ENCODE results near the gene CHCHD6. TPM values are rescaled to one million over a fixed set of nuclear protein-coding genes. Genes with fewer than 3 reads are reported as not detected.

The CHCHD6 gene
- total RNA-seq, 1 donor from 2014 or later: 17.6 TPM

DNA sequence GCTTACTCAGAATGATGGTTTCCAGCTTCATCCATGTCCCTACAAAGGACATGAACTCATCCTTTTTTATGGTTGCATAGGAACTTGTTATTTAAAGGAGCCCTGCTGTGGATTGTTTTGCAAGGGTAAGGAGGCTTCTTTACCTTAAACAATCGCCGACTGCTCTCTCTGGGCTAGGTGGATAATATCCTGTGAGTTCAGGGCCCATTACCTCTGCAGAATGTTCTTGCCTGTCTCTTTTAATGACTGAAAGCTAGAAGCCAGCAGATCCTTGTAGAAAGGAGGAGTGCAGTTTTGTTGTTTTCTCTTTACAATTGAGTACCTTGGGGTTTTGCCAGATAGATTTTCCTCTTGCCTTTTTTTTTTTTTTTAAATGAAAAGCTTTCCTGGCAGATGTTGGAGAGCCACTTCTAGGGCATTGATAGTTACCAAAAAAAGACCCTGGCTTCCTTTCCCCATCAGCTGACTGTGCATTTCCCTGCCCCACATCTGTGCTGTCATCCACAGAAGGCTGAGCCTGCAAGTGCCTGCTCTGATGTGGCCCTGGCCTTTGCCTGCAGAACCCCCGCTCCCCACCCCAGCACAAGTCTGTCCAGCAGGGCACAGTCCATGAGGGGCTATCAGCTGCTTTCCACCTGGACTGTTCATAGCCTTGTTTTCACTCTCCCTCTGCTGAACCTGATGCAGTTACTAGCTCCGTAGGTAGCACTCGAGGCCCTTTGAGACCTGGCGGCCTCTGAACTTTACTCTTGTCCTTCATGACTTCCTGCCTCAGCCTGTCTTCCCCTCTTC, 113.1 kb downstream of the CHCHD6 start:
- no peak for DNase-seq (ENCODE audit: extremely low read depth, low read depth, low spot score)

DNA sequence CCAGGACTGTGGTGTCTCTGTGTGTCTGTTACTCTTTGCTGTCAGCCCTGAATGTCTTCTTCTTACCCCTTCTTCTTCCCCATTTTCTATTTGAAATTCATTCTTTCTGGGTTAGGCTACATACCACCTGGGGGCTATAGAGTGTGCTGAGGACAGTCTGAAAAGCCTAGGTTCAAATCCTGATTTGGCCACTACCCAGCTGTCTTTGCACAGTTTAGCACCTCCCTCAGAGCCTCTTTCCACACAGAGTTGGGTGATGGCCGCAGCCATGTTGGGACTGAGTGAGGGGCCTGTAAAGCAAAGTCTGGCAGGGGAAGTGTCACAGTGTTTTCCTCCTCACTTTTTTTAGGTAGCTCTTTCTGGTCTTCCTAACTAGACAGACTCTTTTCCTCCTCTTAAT, 113.7 kb downstream of the CHCHD6 start:
- no peak for DNase-seq (ENCODE audit: extremely low read depth, low read depth, low spot score)

DNA sequence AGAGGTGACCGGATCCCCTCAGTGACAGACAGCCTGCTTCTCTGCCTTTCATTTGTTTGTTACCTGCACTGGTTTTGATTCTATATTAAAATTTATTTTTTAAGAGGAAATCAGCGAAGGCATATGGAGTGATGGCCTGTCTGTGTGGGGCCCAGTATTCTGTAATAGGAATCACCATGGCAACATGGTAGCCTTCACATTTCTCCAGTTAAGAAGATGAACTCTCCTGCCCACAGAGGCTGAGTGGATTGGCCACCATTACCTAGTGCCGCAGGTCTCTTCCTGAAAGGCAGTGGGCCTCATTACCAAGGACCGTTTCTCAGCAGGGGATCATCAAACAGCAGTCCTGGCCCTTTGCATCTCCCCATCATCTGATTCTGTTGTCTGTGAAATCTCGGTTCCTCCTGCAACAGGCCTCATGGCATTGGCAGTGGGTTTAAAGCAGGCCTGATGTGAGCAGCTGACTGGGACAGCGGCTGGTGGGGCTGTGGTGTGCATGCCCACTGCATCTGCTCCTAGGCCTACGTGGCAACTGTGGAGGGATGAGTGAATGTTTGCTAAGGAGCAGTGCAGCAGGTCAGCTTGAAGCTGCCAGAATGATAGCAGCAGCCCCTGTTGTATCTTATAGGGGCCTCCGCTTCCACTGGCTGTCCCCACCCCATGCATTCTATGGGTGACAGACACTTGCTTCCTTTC, 114.5 kb downstream of the CHCHD6 start:
- no peak for DNase-seq (ENCODE audit: extremely low read depth, low read depth, low spot score)

DNA sequence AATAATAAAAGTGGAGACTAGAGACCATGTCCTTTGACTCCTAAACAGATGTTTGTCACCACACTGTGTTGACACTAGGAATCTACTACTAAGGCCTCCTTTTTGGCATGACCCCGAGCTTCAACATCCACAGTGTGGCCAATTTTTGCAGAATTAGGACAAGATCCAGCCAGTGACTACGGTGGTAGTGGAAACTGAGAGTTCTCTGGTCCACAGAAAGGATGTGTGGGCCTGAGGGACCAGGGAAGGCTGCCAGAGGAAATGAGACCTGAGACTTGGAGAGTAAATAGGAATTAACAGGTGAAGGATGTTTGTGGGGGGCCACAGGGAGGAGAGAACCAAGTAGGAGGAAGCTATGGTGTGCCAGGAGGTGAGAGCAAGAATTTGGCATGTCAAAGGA, 122.7 kb downstream of the CHCHD6 start:
- DNase-seq (ENCODE audit: extremely low read depth, low read depth, low spot score): no peak

DNA sequence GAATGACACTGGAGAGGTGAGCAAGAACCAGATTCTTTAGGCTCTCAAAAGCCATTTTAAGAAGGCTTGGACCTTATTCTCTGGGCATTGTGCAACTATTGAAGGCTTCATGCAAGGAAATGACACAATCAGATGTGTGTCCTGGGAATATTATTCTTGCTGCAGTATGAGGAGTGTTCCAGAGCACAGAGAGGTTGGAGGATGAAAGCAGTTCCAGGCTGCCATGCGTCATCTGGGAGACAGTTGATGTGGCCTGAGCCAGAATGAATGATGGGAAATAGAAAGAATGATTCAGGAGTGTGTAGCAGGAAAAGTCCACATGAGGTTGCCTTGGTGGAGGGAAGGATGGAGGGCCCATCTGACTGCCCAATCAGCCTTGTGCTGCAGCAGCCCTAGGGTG, 123.1 kb downstream of the CHCHD6 start:
- DNase-seq (ENCODE audit: extremely low read depth, low read depth, low spot score): no peak

DNA sequence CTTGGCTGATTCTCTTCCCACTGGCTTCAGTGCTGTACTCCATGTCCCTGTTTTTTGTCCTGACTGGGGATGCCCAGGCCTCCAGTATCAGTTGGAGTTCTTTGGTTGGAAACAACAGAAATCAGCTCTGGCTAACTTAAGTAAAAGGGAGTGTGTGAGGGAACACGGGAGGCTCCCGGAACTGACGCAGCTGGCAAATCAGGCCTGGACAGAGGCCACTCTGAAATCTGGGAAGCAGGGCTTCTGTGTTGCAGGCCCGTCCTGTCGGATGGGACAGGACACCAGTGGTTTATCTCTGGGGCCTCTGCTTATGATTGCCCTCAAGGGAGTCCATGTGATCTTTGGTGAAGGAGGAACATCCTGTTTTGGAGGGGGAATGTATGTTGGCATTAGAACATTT, 124.3 kb downstream of the CHCHD6 start:
- no peak for DNase-seq (ENCODE audit: extremely low read depth, low read depth, low spot score)

DNA sequence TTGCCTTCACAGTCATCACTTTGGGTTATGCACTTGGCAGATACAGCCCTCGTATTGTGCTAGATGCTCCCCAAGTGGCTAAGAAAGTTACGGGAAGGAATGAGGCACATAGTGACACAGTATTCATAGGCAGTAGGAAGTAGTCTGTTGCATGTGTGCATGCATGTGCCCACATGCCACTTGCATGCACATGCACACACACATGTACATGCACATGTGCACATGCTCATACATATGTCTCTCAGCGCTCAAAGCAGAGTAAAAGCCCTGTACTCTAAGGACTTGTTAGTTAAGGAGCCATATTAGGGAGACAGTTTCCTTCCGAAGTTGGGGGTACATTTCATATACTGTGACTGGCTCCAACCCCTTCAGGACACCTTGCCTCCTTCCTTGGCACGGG, 128.9 kb downstream of the CHCHD6 start:
- no peak for DNase-seq (ENCODE audit: extremely low read depth, low read depth, low spot score)

DNA sequence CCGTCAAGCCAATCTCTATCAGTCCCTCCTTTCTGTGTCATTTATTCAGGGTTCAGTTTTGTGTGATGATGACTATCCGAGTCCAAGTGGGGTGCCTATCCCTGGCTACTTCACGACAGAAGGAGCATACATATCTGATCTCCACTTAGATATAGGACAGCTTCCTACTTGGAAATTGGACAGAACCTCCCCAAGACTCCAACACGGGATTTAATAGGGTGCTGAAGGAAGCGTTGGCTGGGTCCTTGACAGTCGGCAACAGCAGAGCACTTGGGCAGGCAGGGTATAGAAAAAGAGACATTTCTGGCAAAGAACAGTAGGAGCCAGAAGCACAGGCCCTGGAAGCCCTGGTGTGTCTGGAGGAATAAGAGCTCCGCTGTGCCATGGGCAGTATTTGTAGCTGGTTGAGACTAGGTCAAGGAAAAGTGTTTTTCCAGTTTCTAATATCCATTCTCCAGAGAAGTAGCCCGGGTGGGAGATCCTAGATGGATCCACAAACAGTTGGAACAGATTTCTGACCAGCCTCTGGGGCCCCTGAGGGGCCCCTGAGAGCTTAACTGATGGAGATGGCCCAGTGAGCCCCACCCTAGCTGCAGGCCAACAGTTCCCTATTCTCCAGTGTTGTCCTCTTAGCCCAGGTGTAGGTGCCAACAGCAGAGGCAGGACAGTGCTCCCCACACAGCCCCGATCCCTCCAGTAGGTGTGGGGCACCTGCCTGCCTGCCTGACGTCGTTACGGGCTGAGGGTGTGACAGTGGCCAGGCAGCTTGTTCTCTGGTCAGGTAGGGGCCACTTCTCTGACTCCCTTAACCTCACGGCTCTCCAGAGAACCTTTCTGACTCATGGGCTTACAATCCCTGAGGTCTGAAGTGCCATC, 130.8 kb downstream of the CHCHD6 start:
- no peak for DNase-seq (ENCODE audit: extremely low read depth, low read depth, low spot score)

DNA sequence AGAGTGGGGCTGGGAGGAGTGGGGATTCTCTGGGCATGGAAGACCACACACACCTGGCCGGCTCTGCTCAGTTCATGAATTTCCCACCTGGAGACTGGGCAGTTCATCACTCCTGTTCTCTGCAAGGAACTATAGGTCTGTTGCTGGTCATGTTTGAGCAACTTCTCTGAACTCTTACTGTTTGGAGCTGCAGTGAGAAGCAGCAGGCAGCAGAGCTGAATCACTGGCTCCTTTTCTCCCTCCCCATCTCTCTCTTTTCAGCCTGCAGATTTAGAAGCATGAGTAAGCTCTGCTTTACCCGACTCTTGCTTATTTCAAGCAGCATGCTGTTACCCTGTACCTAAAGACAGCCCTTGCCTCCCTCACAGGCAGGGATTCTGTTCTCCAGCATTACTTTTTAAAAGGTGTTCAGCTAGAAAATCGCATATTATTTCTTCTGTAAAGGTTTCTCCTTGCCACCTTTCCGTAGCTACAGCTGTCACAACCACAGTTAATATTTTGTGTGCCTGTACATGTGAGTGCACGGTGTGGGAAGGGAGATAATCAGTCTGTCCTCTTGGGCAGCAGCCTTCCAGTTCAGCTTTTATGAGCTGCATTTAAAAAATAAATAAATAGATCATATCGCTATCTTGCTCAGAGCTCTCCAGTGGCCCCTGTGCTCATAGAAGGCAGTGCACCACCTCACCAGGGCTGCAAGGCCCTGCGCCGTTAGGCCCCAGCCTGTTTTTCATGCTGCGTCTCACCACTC, 131.6 kb downstream of the CHCHD6 start:
- no peak for DNase-seq (ENCODE audit: extremely low read depth, low read depth, low spot score)

DNA sequence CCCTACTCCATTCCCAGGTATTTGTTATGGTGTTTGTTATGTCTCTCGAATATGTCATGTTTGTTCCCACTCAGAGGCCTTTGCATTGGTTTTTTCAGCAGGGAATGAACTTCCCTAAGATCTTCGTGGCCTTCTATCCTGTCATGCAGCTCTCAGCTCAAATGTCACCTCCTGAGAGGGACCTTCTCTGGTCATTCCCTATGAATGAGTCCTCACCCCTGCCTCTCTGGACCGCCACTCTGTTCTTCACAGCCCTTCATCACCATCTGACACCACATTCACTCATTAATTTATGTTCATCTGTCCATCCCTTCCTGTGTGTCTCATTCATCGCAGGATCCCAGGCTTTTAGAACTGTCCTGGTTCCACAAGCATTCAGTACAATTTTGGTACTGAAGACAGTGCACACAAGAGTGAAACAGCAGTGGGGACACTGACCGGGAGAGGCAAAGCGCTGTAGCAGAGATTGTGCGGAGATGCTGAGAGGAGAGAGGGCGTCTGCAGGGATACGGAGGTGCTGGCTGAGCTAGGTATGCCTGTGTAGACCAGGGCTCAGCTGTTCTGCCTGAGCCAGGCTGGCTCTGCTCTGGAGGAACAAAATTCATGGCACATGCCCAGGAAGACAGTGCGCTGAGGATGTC, 132.3 kb downstream of the CHCHD6 start:
- DNase-seq (ENCODE audit: extremely low read depth, low read depth, low spot score): no peak

DNA sequence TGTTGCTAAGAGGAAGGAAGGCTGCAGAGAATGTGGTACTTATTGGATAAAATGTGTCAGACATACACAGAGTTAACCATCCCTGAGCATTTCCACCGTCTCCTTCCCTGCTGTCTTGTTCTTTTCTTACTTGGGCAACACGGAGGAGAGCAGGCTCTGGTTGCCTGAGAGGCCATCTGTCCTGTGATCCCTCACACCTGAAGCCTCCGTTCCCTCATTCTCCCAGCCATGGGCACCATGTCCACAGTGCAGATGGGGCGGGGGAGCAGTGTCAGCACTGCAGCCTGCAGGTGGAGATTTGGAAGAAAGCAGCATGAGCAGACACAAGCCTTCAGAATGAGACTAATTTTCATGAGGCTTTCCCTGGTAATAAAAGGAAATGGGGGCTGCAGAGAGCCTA, 133.7 kb downstream of the CHCHD6 start:
- DNase-seq (ENCODE audit: extremely low read depth, low read depth, low spot score): no peak

DNA sequence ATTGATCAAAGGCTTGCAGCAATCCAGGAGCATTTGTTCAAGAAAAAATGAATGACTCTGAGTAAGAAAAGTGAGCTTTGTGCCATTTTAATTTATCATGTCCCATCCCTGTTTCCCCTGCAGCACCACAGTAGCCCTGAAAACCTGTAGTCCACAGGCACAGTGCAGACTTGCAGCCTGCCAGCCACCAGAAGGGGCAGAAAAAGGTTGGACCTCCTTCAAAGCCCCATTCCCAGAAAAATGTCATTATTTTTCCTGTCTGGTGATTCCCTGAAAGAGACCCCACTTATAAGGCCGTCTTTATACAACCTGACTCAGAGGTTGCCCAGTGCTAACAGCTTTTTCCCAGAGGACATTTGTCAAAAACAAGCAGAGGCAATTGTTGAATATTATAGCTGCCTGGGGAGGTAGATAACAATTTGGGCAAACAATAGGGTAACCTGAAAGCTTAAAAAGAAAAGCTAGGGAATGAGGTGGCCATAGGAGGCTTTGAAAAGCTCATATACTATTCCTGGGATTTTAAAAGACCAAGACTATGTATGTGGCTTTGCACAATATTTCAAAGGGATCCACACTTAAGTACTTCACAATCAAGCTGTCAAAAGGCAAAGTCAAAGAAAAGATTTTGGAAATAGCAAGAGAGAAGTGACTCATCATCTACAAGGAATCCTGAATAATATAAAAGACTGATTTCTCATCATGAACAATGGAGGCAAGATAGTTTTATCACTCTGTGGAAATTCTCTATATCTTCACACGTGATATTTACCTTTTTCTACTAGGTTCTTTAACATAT, 142.1 kb downstream of the CHCHD6 start:
- no peak for DNase-seq (ENCODE audit: extremely low read depth, low read depth, low spot score)

DNA sequence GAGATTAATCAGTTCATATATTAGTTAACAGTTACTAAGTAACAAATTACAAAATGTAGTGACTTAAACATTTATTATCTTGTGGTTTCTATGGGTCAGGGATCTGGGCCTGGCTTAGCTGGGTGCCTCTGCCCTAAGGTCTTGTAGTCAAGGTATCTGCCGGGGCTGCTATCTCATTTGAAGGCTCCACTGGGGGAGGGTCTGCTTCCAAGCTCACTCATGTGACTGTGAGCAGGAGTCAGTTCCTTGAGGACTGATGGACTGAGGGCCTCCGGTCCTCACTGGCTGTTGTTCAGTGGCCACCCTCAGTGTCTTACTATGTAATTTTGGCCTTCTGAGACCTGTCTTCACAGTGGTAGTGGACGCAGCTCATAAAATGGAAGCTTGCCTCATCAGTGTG, 143.0 kb downstream of the CHCHD6 start:
- no peak for DNase-seq (ENCODE audit: extremely low read depth, low read depth, low spot score)

DNA sequence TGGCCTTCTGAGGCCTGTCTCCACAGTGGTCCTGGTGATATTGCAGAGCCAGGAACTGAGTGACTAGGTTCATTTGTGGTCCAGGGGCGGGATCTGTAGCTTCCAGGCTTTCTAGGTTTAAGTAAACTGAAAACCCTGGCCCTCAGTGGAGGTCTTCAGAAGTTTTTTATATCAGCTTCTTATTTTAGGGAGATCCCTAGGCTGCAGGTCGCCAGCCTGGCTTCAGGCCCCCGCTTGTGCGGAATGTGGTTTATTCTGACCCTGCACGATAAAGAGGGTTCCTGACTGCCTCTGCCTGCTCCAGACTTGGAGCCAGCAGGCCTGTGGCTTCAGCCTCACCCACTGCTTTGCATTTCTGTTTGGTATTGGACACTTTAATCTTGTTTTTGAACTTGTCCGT, 145.0 kb downstream of the CHCHD6 start:
- no peak for DNase-seq (ENCODE audit: extremely low read depth, low read depth, low spot score)

DNA sequence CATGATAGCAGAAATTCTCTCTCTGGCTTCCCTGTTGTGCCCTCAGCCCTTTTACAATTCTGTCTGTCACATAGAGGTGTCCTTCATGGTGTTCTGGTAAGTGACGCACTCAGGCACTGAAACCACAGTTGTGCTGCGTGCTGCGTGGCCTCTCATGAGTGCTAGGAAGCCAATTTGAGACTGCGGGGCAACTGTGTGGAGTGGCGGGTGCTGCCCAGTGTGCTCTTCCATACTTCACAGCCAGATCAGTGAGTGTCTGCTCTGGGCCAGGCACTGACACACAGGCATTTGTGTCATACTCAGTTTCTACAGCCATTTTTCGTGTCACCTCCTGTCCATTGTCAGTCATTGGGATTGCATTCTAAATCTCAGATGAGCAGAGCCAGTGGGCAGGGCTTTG, 145.7 kb downstream of the CHCHD6 start:
- DNase-seq (ENCODE audit: extremely low read depth, low read depth, low spot score): no peak

DNA sequence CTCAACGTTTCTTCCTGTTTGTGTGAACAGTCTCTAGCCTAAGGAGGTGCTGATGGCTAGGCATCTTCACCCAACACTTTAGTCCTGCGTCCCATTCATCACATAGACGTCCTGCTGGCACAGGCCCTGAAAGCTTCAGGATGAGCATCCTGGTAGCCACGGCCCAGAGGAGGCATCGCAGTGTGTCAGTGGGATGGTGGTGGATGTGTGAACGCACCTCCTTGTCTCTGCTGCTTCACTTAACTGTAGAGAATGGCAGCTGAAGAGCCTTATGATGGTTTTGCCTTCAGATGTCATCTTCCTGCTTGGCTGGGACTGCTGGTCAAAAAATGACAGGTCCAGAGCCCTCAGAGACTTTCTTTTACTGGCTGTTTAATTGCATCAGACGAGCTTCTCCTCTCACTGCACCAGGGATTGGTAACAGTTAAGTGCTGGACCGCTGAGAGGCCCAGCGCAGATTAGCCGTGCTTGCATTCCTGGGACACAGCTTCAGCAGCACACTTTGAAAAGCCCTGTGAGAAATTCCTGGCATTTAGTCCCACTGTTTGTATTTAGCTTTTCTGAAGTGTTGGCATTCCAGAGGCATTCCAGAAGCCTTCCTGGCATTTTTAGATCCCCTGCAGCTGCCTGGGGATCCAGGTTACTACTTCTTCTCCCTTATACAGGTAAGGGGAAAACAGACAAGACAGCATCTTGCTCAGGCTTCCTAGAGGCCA, 146.5 kb downstream of the CHCHD6 start:
- DNase-seq (ENCODE audit: extremely low read depth, low read depth, low spot score): no peak

DNA sequence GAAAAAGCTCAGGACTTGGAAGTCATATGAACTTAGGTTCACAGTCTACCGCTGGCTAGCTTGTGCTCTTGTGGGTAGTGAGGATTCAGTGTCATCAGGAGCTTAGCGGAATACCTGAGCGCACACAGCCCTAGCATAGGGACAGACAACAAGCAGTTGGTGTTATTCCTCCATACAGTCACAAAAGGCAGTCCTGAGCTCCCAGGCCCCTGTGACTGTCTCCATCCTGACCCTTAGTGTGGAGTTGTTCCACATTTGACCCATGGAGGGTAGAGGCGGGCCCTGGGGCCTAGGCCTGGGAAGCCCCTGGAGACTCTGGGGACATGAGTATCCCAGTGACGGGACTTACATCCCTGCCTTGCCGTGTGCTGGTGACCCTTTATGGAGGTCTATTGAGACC, 147.3 kb downstream of the CHCHD6 start:
- DNase-seq (ENCODE audit: extremely low read depth, low read depth, low spot score): no peak

DNA sequence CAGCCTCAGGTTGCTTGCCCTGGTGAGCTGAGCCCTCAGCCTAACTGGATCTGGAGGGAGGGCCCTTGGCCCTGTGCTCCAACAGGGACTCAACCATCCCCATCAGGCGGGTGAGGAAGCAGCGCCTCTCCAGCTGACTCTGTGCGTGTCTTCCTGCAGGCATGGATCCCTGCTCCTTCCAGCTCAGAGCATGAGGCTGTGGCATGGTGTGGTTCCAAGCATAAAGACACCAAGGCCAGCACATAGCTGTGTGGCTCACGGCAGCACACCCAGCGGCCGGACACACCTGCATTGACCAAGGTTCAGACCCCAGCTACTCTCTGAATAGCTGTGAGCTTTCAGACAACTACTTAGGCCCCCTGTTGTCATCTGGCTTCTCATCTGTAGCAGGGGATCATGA, 147.9 kb downstream of the CHCHD6 start:
- DNase-seq (ENCODE audit: extremely low read depth, low read depth, low spot score): no peak

DNA sequence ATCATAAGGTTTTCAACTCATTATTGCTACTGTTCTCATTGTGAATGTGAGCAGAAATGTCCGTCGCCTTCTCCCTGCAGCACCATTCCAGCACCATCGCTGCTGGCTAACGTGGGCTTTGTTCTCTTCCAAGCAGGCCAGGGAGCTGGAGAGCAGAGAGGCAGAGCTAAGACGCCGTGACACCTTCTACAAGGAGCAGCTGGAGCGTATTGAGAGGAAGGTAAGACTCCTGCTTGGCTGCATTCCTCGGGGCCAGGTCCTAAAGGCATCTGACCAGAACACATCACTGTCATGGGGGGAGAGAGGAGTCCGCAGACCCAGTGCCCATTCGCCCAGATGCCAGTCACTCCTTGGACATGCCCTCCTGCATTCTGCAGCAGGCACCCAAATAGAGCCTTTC, 148.5 kb downstream of the CHCHD6 start:
- no peak for DNase-seq (ENCODE audit: extremely low read depth, low read depth, low spot score)
